IMR-90 (cell line): ENCODE measurements around the gene SLC6A6. TPM values are rescaled to one million over a fixed set of nuclear protein-coding genes. Genes with fewer than 3 reads are reported as not detected.

Experiments
- ATAC-seq: fragments of 200-7000 bp; cut with Tn5 transposase; 2 replicates; pipeline ENCODE4 v1.9.1; 2020; ENCODE audit warnings: low read depth, mild to moderate bottlenecking, moderate library complexity
- BruUV-seq: library from RNA; stranded (reverse); fragments of 400-500 nt; replicated peaks from 2 replicates; lab custom pipeline; 2021; lab: Mats Ljungman, UMichigan
- CTCF ChIA-PET: fragments of 300-600 bp; formaldehyde crosslinking; extraction: SDS; loops from one replicate; lab custom pipeline; 2021; ENCODE audit warnings: antibody characterized with exemption; lab: Yijun Ruan, JAX
- POLR2A ChIA-PET: fragments of 300-600 bp; sonication (Branson Sonifier 250); formaldehyde crosslinking; loops from one replicate; lab custom pipeline; 2022; ENCODE audit warnings: antibody characterized with exemption; ENCODE audit not compliant: unreplicated experiment; lab: Charles Lee
- DNase-seq: peaks from one replicate; pipeline ENCODE4 v3.0.0; 2013
- H2AFZ ChIP-seq: replicated peaks from 2 replicates; pipeline ENCODE3; 2013; ENCODE audit warnings: low read length, mild to moderate bottlenecking; ENCODE audit not compliant: poor library complexity
- H2AK5ac ChIP-seq: 2 replicates; pipeline ENCODE4 v1.6.1; 2013; ENCODE audit warnings: low read depth, low read length, inconsistent platforms
- H2AK9ac ChIP-seq: replicated peaks from 2 replicates; pipeline ENCODE3; 2013; ENCODE audit warnings: mild to moderate bottlenecking, low read depth, low read length, moderate library complexity; ENCODE audit not compliant: poor library complexity
- H2BK120ac ChIP-seq: 2 replicates; pipeline ENCODE4 v1.6.1; 2013; ENCODE audit warnings: low read depth, low read length, inconsistent platforms
- H2BK15ac ChIP-seq: 3 replicates; pipeline ENCODE4 v1.6.1; 2013; ENCODE audit warnings: low read depth, low read length, inconsistent platforms
- H2BK20ac ChIP-seq: 2 replicates; pipeline ENCODE4 v1.6.1; 2013; ENCODE audit warnings: low read depth, mild to moderate bottlenecking, inconsistent platforms, low read length, moderate library complexity
- H2BK5ac ChIP-seq: 2 replicates; pipeline ENCODE4 v1.6.1; 2013; ENCODE audit warnings: mild to moderate bottlenecking, low read depth, low read length, inconsistent platforms; ENCODE audit not compliant: poor library complexity, severe bottlenecking
- H3K14ac ChIP-seq: replicated peaks from 2 replicates; pipeline ENCODE4 v1.6.1; 2013; ENCODE audit warnings: low read depth, low read length, inconsistent platforms
- H3K18ac ChIP-seq: 2 replicates; pipeline ENCODE4 v1.6.1; 2013; ENCODE audit warnings: low read depth, low read length, control low read depth
- H3K23ac ChIP-seq: 2 replicates; pipeline ENCODE4 v1.6.1; 2013; ENCODE audit warnings: low read depth, low read length, inconsistent platforms
- H3K27ac ChIP-seq: 2 replicates; pipeline ENCODE4 v1.5.1; 2013; ENCODE audit warnings: mild to moderate bottlenecking, control low read depth, low read length; ENCODE audit not compliant: insufficient read depth
- H3K27me3 ChIP-seq: 2 replicates; pipeline ENCODE4 v1.6.1; 2013; ENCODE audit warnings: low read length; ENCODE audit not compliant: control insufficient read depth, insufficient read depth
- H3K36me3 ChIP-seq: 2 replicates; pipeline ENCODE4 v1.6.1; 2013; ENCODE audit warnings: low read length, mixed read lengths; ENCODE audit not compliant: control insufficient read depth, insufficient read depth
- H3K4ac ChIP-seq: 2 replicates; pipeline ENCODE4 v1.6.1; 2013; ENCODE audit warnings: low read depth, low read length, inconsistent platforms
- H3K4me1 ChIP-seq: 2 replicates; pipeline ENCODE4 v1.6.1; 2013; ENCODE audit warnings: low read length, mixed read lengths; ENCODE audit not compliant: control insufficient read depth, insufficient read depth
- H3K4me2 ChIP-seq: 2 replicates; pipeline ENCODE4 v1.6.1; 2013; ENCODE audit warnings: low read depth, mild to moderate bottlenecking, control low read depth, low read length, moderate library complexity
- H3K4me3 ChIP-seq: 2 replicates; pipeline ENCODE4 v1.5.1; 2013; ENCODE audit warnings: low read depth, mild to moderate bottlenecking, control low read depth, low read length, moderate library complexity; ENCODE audit not compliant: insufficient read depth
- H3K56ac ChIP-seq: 2 replicates; pipeline ENCODE4 v1.6.1; 2013; ENCODE audit warnings: low read length, inconsistent platforms; ENCODE audit not compliant: insufficient read depth; ENCODE audit errors: extremely low read depth
- H3K79me1 ChIP-seq, 2 experiments: 2 replicates each; pipeline ENCODE4 v1.6.1; 2013; ENCODE audit warnings: low read length in 2 of 2, inconsistent platforms in 1 of 2, low read depth in 1 of 2
- H3K9ac ChIP-seq: 2 replicates; pipeline ENCODE4 v1.6.1; 2013; ENCODE audit warnings: low read depth, low read length, control low read depth
- H3K9me1 ChIP-seq: 2 replicates; pipeline ENCODE4 v1.6.1; 2013; ENCODE audit warnings: low read length, inconsistent platforms; ENCODE audit not compliant: insufficient read depth
- H3K9me3 ChIP-seq: 2 replicates; pipeline ENCODE4 v1.6.1; 2013; ENCODE audit warnings: low read length; ENCODE audit not compliant: control insufficient read depth, insufficient read depth
- H4K20me1 ChIP-seq: 2 replicates; pipeline ENCODE4 v1.6.1; 2013; ENCODE audit warnings: low read length, inconsistent platforms; ENCODE audit not compliant: insufficient read depth
- H4K5ac ChIP-seq: 2 replicates; pipeline ENCODE4 v1.6.1; 2013; ENCODE audit warnings: mild to moderate bottlenecking, low read depth, low read length, control low read depth
- H4K8ac ChIP-seq, 2 experiments: 2 replicates each; pipeline ENCODE4 v1.6.1; 2013; ENCODE audit warnings: low read depth in 2 of 2, low read length in 2 of 2, control low read depth in 1 of 2, inconsistent platforms in 1 of 2
- H4K91ac ChIP-seq: 2 replicates; pipeline ENCODE4 v1.6.1; 2013; ENCODE audit warnings: low read depth, low read length, inconsistent platforms; ENCODE audit not compliant: insufficient read depth
- CEBPB ChIP-seq: IDR thresholded peaks from 2 replicates; pipeline ENCODE4 v1.6.1; 2012; ENCODE audit warnings: low read depth, low read length, improper control_type of control experiment
- WGBS, 2 experiments: methylation state at CpG; one replicate each; pipeline versions ENCODE4 v1.1.5 to v1.1.7; 2013; ENCODE audit warnings: missing lambda C conversion rate in 2 of 2; ENCODE audit not compliant: insufficient read length in 1 of 2; ENCODE audit errors: extremely low coverage in 2 of 2; 5-methylcytosine and 5-hydroxymethylcytosine counted together
- dilution Hi-C: fragments of 300-500 bp; cut with HindIII; formaldehyde crosslinking; loops from one replicate; pipeline ENCODE4 v1.14.3; 2018; ENCODE audit warnings: low sequenced_read_pairs; ENCODE audit not compliant: unreplicated experiment
- in situ Hi-C: fragments of 300-500 bp; cut with MboI; formaldehyde crosslinking; loops from 3 replicates; pipeline ENCODE4 v1.14.3; 2019; ENCODE audit warnings: low sequenced_read_pairs, inconsistent platforms, mixed read lengths
- intact Hi-C: fragments of 100-400 bp; cut with micrococcal nuclease; formaldehyde crosslinking; loops from 2 replicates; pipeline ENCODE4 v1.10.0; 2022
- polyA plus RNA-seq, 3 experiments: library from polyadenylated mRNA; depleted of rRNA; stranded (reverse); fragments of >200 nt; gene quantifications; 2 replicates each; pipeline ENCODE4 v1.2.3, GENCODE V29; 2012; ENCODE audit warnings: low replicate concordance in 1 of 3
- total RNA-seq: library from RNA; depleted of rRNA; stranded (reverse); fragments of >200 nt; gene quantifications from 2 replicates; pipeline ENCODE4 v1.2.3, GENCODE V29; 2012

SLC6A6 gene
- total and polyA plus RNA-seq, 2 of the 4 experiments (the other 2 are of a cell fraction): 29.9 to 39.4 TPM

GRCh38 chr3:14359348-14359747, 43.1 kb upstream of the SLC6A6 start:
- intact Hi-C loops: no loop called here
- WGBS, 2 experiments: 100% methylated on average over 1 of the region's 3 CpGs; no CpG with 5 or more reads in 1 of the 2 experiments
- H4K5ac ChIP-seq: peak overlapping the region; percentile 46; the same call in 1 of the 2 replicates
- H3K4ac ChIP-seq: peak overlapping the region; percentile 76
- H2AK9ac ChIP-seq: no peak overlapping the region
- peak overlapping the region; percentile 62; the same call in 2 of the 3 replicates for H2BK15ac ChIP-seq
- TF ChIP-seq CEBPB: no peak
- H3K23ac ChIP-seq: peak overlapping the region; percentile 55
- H3K4me3 ChIP-seq: no peak overlapping the region
- peak overlapping the region; percentile 18 to 57; a peak in 2 of 4 replicates for H4K8ac ChIP-seq
- DNase-seq (no peak), ATAC-seq (no peak)
- no peaks in the 10 kb centered on the region; the same call in 1 of the 2 replicates for H3K27me3 ChIP-seq
- dilution Hi-C loops: no loop called here
- no peak overlapping the region for H3K56ac ChIP-seq
- peaks cover 23% of the 10 kb centered on the region for H3K9me1 ChIP-seq
- in situ Hi-C loops: no loop called here
- peak overlapping the region; percentile 84 for H2AK5ac ChIP-seq
- H3K14ac ChIP-seq: peak overlapping the region; percentile 90; the same call in 1 of the 2 replicates
- BruUV-seq: no TSS peak
- peak overlapping the region; percentile 39 for H3K18ac ChIP-seq
- ChIA-PET POLR2A (no interaction called here), CTCF (interaction anchor here (1.0 kb wide), 1 partner anchor 43 kb away, joined by 3 read pairs; the partner anchor contains the start of gene SLC6A6)
- peak overlapping the region; percentile 73 for H2BK20ac ChIP-seq
- H2BK120ac ChIP-seq: peak overlapping the region; percentile 69
- H2AFZ ChIP-seq: no peak overlapping the region
- H4K20me1 ChIP-seq: no peaks in the 10 kb centered on the region
- H3K27ac ChIP-seq: no peak overlapping the region
- H3K4me1 ChIP-seq: peaks cover 29% of the 10 kb centered on the region
- H4K91ac ChIP-seq: peak overlapping the region; percentile 92
- no peaks in the 10 kb centered on the region for H3K79me1 ChIP-seq
- no peak overlapping the region for H2BK5ac ChIP-seq
- no peak overlapping the region for H3K4me2 ChIP-seq
- H3K9me3 ChIP-seq: no peaks in the 10 kb centered on the region
- H3K9ac ChIP-seq: no peak overlapping the region
- H3K36me3 ChIP-seq: no peaks in the 10 kb centered on the region
